IPS-18c (cell line): ENCODE results near the gene RPL27A.

Source experiments
- H3K4me3 ChIP-seq: 2 replicates; pipeline ENCODE4 v1.7.0; 2013; ENCODE audit warnings: low read depth, mild to moderate bottlenecking, low read length, moderate library complexity; ENCODE audit not compliant: insufficient read depth
- H3K9me3 ChIP-seq: one replicate; pipeline ENCODE4 v1.6.1; 2013; ENCODE audit warnings: mild to moderate bottlenecking, low read length, moderate library complexity; ENCODE audit not compliant: control insufficient read depth, insufficient read depth

The RPL27A gene

GRCh38 chr11:8709002-8709672 is 26.5 kb downstream of the RPL27A start:
- Histone ChIP-seq H3K9me3 (no peaks in the 10 kb centered on the region), H3K4me3 (no peak overlapping the region)

DNA sequence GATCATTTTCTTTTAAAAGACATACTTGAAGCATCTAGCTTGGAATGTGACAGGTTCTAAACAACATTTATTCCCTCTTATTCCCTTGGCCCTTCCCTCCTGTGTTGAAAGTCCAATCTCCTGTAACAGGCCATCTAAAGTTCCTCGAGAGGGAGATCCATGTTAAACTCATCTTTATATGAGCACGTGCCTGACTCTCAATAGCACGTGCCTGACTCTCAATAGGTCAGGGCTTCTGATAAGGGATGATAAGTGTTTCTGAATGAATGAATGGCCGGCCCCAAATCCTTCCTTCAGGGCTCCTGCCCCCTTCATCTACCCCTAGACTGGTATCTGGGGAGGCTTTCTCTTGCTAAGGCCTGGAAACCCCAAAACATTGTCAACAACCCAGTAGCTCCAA is 27.2 kb downstream of the RPL27A start:
- H3K9me3 ChIP-seq = no peaks in the 10 kb centered on the region
- H3K4me3 ChIP-seq = no peak overlapping the region

DNA sequence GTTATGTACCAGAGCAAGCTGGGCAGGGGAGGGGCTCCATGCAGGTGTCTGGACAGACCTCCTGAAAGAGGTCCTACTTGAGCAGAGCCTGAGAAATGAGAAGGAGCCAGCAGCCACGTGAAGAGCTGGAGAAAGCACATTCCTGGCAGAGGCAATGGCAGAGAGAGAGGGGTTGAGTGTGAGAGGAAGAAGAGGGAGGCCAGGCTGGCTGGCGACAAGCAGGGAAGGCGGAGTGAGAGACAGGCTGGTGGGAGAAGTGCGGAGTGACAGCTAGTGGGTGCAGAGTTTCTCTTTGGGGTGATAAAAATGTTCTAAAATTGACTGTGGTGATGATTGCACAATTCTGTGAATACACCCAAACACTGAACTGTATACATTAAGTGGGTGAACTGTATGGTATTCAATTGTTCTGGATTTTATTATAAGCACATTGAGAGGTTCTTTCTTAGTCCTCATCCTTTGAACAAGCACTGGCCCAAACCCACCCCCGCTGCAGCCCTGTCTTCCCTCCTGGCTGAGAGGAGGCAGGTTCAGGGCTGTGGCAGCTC is 29.4 kb downstream of the RPL27A start:
- Histone ChIP-seq H3K9me3 (no peaks in the 10 kb centered on the region), H3K4me3 (no peak overlapping the region)

- Histone ChIP-seq H3K9me3 (no peaks in the 10 kb centered on the region), H3K4me3 (no peak overlapping the region)
These were observed 29.9 kb downstream of the RPL27A start for GRCh38 chr11:8712506-8712905.

GRCh38 chr11:8713760-8714454 is 31.3 kb downstream of the RPL27A start:
- Histone ChIP-seq H3K4me3 (no peak overlapping the region), H3K9me3 (no peaks in the 10 kb centered on the region)

GRCh38 chr11:8714622-8715225 is 32.1 kb downstream of the RPL27A start:
- H3K9me3 ChIP-seq = no peaks in the 10 kb centered on the region

DNA sequence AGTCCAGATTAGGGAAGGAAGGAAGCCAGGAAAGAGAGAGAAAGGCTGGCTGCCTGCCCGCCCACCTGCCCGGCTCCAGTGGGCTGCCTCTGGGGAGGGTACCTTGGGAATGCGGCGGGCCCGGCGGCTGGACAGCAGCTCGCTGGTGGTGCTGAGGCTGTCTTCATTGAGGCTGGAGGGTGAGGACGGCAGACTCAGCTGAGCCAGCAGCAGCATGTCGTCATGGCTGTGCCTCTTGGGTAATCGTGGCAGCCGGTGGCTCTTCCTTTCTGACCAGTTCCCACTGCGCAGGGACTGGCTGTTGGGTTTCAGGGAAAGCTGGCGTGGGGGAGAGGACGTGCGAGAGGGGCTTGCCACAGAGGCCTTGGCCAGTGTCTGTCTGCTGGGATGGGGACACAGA is 32.9 kb downstream of the RPL27A start:
- H3K9me3 ChIP-seq = no peaks in the 10 kb centered on the region

More at GRCh38 chr11:8714622-8715225, 32.1 kb downstream of the RPL27A start:
- no peak overlapping the region for H3K4me3 ChIP-seq

DNA sequence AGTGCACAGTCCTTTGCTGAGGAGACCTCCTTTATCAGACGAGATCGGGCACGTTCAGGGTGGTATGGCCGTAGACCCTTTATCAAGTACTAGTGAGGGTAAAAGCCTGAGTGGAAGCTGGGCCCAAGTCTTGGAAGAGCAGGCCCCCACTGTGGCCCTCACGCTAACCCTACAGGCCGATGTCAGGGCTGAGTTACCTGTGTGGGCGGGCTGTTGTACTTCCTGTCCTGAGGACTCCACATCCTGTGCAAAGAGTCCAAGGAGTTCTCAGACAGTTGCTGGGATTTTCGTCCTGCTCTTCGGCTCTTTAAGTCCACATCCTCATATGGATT is 34.9 kb downstream of the RPL27A start:
- no peak overlapping the region for H3K4me3 ChIP-seq

More for the DNA sequence above, 32.9 kb downstream of the RPL27A start:
- H3K4me3 ChIP-seq = no peak overlapping the region

DNA sequence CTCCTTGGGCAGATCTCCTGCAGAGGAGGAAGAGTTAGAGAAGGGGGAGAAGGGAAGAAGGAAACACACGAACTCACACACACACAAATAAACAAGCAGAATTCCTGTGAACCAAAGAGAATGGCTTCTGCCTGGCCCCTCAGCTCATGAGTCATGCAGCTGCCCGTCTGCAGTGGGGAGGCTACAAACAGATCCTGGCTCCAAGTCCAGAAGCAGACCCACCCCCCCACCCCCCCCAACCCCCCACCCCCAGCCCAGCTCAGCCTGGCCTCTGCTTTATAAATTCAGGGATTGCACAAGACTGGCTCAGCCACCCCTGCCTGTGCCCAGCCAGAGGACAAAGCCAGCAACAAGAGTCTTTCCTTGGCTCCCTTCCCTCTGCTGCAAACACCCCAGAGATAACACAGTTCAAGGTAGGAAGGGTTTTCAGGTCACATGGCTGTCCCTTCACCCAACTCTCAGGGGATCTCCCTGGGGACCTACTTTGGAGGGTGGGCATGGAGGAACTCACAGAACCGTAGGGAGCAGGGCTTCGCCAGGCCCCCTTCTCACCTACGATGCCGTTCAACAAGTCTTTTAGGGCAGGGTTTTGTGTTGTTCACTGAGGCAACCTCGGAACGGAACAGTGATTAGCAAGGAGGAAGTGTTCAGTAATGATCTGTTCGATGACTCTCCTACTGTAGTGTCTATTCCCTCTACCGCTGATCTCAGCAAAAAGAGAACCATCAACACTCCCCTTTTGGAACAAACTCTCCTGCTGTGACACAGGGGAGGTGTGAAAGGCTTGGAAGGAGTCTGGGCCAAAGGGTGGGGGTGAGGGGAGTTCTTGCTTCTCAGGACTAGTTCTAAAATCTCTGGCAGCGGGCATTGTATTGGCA is 35.5 kb downstream of the RPL27A start:
- Histone ChIP-seq H3K4me3 (no peak overlapping the region), H3K9me3 (no peaks in the 10 kb centered on the region)

More for the DNA sequence above, 34.9 kb downstream of the RPL27A start:
- H3K9me3 ChIP-seq = no peaks in the 10 kb centered on the region

DNA sequence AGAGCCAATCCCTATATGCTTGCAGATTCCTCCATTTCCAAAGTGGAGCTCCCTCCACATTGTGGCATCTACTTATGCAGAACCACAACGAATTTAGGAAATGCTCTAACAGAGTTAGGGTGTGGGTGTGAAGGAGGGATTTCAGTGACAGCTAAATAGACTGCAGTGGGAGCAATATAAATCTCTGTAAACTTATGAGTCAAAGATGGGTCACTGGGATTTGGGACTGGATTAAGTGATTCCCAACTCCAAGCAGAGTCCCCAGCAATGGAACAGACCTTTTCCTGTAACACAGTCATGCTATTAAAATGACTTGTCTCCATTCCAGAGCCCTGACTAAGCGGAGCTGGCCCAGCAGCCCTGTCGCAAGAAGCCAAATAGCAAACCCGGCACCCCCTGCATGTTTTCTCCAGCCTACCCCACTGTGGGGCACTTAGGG is 36.6 kb downstream of the RPL27A start:
- no peaks in the 10 kb centered on the region for H3K9me3 ChIP-seq
- no peak overlapping the region for H3K4me3 ChIP-seq

GRCh38 chr11:8719721-8720120 is 37.1 kb downstream of the RPL27A start:
- Histone ChIP-seq H3K4me3 (no peak overlapping the region), H3K9me3 (no peaks in the 10 kb centered on the region)

DNA sequence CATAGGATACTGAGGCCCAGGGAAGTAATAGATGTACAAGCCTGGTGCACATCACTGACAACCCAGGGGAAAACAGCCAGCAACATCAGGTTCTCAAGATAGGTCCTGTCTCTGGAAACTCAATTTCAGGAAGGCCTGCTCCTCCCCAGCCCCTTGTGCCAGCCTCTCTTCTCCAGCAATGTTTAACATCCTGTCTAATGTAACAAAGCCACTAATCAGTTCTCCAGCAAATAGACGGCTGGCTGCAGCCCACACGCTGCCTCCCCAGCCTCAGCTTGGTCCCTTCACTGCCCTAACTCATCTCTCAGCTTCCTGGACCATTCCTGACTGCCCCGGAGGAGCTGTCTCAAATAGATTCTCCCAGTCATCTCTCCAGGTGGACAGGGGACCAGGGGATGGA is 37.8 kb downstream of the RPL27A start:
- Histone ChIP-seq H3K4me3 (no peak overlapping the region), H3K9me3 (no peaks in the 10 kb centered on the region)

DNA sequence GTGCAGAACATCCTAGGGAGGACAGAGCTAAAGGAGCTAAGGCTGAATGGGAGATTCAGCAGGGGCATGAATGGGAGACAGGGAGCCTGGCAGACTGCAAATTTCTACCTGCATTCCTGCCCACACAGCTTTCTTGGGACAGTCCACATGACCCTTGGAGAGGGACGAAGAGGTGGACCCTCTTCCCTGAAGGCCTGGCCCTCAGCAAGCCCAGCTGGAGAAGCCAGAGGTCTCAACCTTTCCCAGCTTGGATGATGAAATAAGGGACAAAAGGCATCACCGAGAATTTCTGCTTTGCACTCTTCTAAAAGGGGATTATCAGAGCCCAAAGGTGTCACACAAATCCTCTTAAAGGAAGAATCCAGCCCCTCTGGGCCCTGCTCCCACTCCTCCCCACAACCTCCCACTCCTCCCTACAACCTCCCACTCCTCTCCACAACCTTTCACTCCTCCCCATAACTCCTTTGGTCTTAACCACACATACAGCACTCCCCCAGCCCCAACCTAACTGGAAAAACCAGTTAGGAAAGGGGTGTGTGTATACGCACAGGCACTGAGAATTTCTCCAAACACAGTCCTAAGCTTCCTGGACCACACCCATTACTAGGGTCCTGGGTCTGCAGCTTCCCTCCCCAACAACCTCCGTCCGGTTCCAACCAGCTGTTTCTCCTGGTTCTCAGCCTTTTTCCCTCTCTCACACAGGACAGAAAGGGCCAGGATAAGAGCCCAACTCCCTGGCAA is 38.4 kb downstream of the RPL27A start:
- Histone ChIP-seq H3K4me3 (no peak overlapping the region), H3K9me3 (no peaks in the 10 kb centered on the region)

- Histone ChIP-seq H3K4me3 (no peak overlapping the region), H3K9me3 (no peaks in the 10 kb centered on the region)
These were observed 39.3 kb downstream of the RPL27A start for GRCh38 chr11:8721609-8722500.

DNA sequence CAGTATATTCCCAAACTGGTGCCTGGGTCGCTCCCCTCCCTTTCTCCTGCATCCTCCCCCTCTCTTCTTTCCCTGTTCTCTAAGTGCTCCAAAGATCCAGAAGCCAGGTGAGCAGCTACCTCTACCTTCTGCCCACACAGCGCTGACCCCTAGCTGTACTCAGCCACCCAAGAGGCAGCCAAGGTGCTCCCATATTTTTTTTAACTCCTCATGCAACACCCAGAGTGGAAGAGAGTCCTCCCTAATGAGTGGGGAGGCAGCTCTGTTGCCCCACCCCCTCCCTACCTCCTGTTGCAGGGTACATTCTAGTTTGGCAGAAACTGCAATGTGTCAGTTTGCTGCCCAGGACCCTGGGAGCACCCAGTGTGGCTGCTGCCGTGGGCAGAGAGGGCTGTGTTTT is 40.2 kb downstream of the RPL27A start:
- Histone ChIP-seq H3K9me3 (no peaks in the 10 kb centered on the region), H3K4me3 (no peak overlapping the region)

- no peak overlapping the region for H3K4me3 ChIP-seq
- H3K9me3 ChIP-seq = no peaks in the 10 kb centered on the region
These were observed 41.1 kb downstream of the RPL27A start for GRCh38 chr11:8723711-8724110.
